Sigmoid colon (tissue), 4 donors: ENCODE data around the gene QRFP.

Experiments
- EP300 ChIP-seq, 4 donors: sonication (generic); formaldehyde crosslinking; IDR thresholded peaks; one replicate each; pipeline ENCODE4 v1.6.1; 2017; ENCODE audit warnings: antibody characterized with exemption in 4 of 4
- POLR2A ChIP-seq, 2 donors: fragments of 450-650 bp; IDR thresholded peaks; one replicate each; pipeline ENCODE4 v1.6.1; 2016; ENCODE audit warnings: antibody characterized with exemption in 2 of 2, mild to moderate bottlenecking in 2 of 2, moderate library complexity in 2 of 2
- TF ChIP-seq, protein P1 (sequence below), 4 experiments: fragments of 450-650 bp in 3 of 4; fragments of 200-600 bp in 1 of 4; IDR thresholded peaks; one replicate each; pipeline ENCODE4 v1.5.1; 2016 to 2019; ENCODE audit warnings: antibody characterized with exemption in 4 of 4, mild to moderate bottlenecking in 3 of 4, moderate library complexity in 2 of 4

DNA sequence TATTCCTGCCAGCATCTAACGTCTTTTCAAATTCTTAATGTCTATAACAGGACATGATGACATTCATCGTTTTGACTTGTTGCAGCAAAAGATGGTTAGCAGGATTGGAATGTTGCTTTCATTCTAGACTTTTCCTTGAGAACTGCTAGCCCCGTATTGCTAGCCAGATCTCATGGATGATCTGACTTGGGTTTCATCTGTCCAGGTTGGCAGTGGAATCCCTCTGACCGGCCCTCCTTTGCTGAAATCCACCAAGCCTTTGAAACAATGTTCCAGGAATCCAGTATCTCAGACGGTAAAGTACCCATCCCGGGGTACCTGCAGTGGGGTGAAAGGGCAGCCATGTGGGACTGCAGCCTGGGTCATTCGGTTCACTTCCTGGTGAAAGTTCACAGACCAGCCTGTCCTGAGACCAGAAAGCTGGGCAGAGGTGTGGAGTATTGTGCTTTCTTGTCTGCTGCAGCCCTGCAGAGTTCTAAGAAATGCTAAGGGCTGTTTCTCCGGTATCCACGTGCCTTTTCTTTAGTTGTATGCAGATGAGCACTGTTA is 16.7 kb downstream of the QRFP start:
- TF ChIP-seq POLR2A (IDR thresholded peaks at IDR 0.05): no peak
- TF ChIP-seq, protein P1, sequence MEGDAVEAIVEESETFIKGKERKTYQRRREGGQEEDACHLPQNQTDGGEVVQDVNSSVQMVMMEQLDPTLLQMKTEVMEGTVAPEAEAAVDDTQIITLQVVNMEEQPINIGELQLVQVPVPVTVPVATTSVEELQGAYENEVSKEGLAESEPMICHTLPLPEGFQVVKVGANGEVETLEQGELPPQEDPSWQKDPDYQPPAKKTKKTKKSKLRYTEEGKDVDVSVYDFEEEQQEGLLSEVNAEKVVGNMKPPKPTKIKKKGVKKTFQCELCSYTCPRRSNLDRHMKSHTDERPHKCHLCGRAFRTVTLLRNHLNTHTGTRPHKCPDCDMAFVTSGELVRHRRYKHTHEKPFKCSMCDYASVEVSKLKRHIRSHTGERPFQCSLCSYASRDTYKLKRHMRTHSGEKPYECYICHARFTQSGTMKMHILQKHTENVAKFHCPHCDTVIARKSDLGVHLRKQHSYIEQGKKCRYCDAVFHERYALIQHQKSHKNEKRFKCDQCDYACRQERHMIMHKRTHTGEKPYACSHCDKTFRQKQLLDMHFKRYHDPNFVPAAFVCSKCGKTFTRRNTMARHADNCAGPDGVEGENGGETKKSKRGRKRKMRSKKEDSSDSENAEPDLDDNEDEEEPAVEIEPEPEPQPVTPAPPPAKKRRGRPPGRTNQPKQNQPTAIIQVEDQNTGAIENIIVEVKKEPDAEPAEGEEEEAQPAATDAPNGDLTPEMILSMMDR (IDR thresholded peaks at IDR 0.05): no peak
- no peak for TF ChIP-seq EP300 (IDR thresholded peaks at IDR 0.05)
